Measurements from ENCODE around the gene ARMC7.
A peak's percentile ranks its signal among the peaks of the same experiment; 100 is the strongest.

Gene ARMC7

GRCh38 chr17:75078284-75079022 lies 31.3 kb upstream of the ARMC7 start:
- DNase-seq = no peak

- DNase-seq = no peak
Measured at GRCh38 chr17:75079023-75079373, 30.8 kb upstream of the ARMC7 start.

GRCh38 chr17:75081611-75082540 lies 27.9 kb upstream of the ARMC7 start:
- DNase-seq = no peak

- no peak for DNase-seq
Measured at GRCh38 chr17:75082683-75083082, 27.1 kb upstream of the ARMC7 start.

GRCh38 chr17:75084039-75084660 lies 25.6 kb upstream of the ARMC7 start:
- DNase-seq = no peak

GRCh38 chr17:75086496-75087181 lies 23.1 kb upstream of the ARMC7 start:
- no peak for DNase-seq

- no peak for DNase-seq
Measured at GRCh38 chr17:75087182-75087557, 22.6 kb upstream of the ARMC7 start.

GRCh38 chr17:75087558-75088453 lies 22.0 kb upstream of the ARMC7 start, which contains the start of gene SLC16A5:
Gene SLC16A5, plus strand, starts transcription at chr17:75087954. Its CDS starts 5,683 bp downstream, at chr17:75093637.
- DNase-seq = peak in 1 of 2 experiments; percentile 17

GRCh38 chr17:75088465-75089417 lies 21.0 kb upstream of the ARMC7 start:
- no peak for DNase-seq

GRCh38 chr17:75090871-75091854 lies 18.6 kb upstream of the ARMC7 start:
- no peak for DNase-seq

GRCh38 chr17:75091855-75092327 lies 17.9 kb upstream of the ARMC7 start:
- no peak for DNase-seq

GRCh38 chr17:75093548-75094158 lies 16.1 kb upstream of the ARMC7 start:
- no peak for DNase-seq

- no peak for DNase-seq
Measured at GRCh38 chr17:75094871-75095399, 14.8 kb upstream of the ARMC7 start.

GRCh38 chr17:75096082-75096625 lies 13.6 kb upstream of the ARMC7 start:
- DNase-seq = no peak

GRCh38 chr17:75097865-75098264 lies 11.9 kb upstream of the ARMC7 start:
- DNase-seq = no peak

GRCh38 chr17:75098861-75099260 lies 10.9 kb upstream of the ARMC7 start:
- no peak for DNase-seq

- no peak for DNase-seq
Measured at GRCh38 chr17:75099881-75100595, 9.7 kb upstream of the ARMC7 start.
